GM19397 (cell line): ENCODE results near the gene OPA3.

ENCODE experiments used
- ATAC-seq: cut with Tn5 transposase; IDR thresholded peaks from one replicate; pipeline ENCODE4 v1.9.1; 2021; ENCODE audit warnings: mild to moderate bottlenecking, moderate library complexity; ENCODE audit not compliant: unreplicated experiment

OPA3 gene

GRCh38 chr19:45505996-45506245 lies 78.7 kb downstream of the OPA3 start:
- no peak for ATAC-seq

- no peak for ATAC-seq
Observed at GRCh38 chr19:45505151-45505995, 79.2 kb downstream of the OPA3 start.

- ATAC-seq: no peak
Observed at GRCh38 chr19:45503909-45504308, 80.7 kb downstream of the OPA3 start.

- no peak for ATAC-seq
Observed at GRCh38 chr19:45502111-45502510, 82.5 kb downstream of the OPA3 start.

GRCh38 chr19:45501730-45502014 lies 82.9 kb downstream of the OPA3 start:
- ATAC-seq: no peak

GRCh38 chr19:45500918-45501729 lies 83.5 kb downstream of the OPA3 start:
- no peak for ATAC-seq

- ATAC-seq: no peak
Observed at GRCh38 chr19:45499196-45500180, 85.1 kb downstream of the OPA3 start.

- ATAC-seq: no peak
Observed at GRCh38 chr19:45498411-45499195, 86.0 kb downstream of the OPA3 start, which contains the start of gene PPM1N. TSS of gene PPM1N (plus strand) at chr19:45498443. CDS start at chr19:45498473, 30 bp downstream.

- ATAC-seq: no peak
Observed at GRCh38 chr19:45497791-45498190, 86.8 kb downstream of the OPA3 start.

GRCh38 chr19:45496349-45496953 lies 88.2 kb downstream of the OPA3 start:
- ATAC-seq: peak; percentile 12

- no peak for ATAC-seq
Observed at GRCh38 chr19:45495178-45495577, 89.4 kb downstream of the OPA3 start.

GRCh38 chr19:45494261-45494916 lies 90.2 kb downstream of the OPA3 start:
- ATAC-seq: no peak

GRCh38 chr19:45492627-45493470 lies 91.8 kb downstream of the OPA3 start:
- no peak for ATAC-seq

- ATAC-seq: no peak
Observed at GRCh38 chr19:45492137-45492626, 92.4 kb downstream of the OPA3 start.

- ATAC-seq: no peak
Observed at GRCh38 chr19:45489216-45489855, 95.3 kb downstream of the OPA3 start.

- ATAC-seq: no peak
Observed at GRCh38 chr19:45488708-45489107, 95.9 kb downstream of the OPA3 start.

- ATAC-seq: peak; percentile 94
Observed at GRCh38 chr19:45485305-45486077, 99.1 kb downstream of the OPA3 start.
